HG03460 (cell line): Measurements from ENCODE around the gene LYST.

ENCODE experiments used
- ATAC-seq: cut with Tn5 transposase; IDR thresholded peaks from one replicate; pipeline ENCODE4 v1.9.1; 2021; ENCODE audit not compliant: unreplicated experiment

The LYST gene

GRCh38 chr1:235613602-235614001 is 253.1 kb downstream of the LYST start:
- no peak for ATAC-seq

GRCh38 chr1:235612761-235613160 is 253.9 kb downstream of the LYST start:
- ATAC-seq = no peak
